Gastrocnemius medialis (tissue), 4 donors: Measurements from ENCODE around the gene DCAF11. TPM values are rescaled to one million over a fixed set of nuclear protein-coding genes. Genes with fewer than 3 reads are reported as not detected.

Experiments used
- ATAC-seq, 2 donors: fragments of 150-250 bp; one replicate each; pipeline ENCODE4 v1.9.1; 2016
- DNase-seq, 2 donors: peaks; one replicate each; pipeline ENCODE4 v3.0.0-alpha.2; 2019
- H3K27ac ChIP-seq, 4 donors: fragments of 200-600 bp; sonication (generic); 1 replicate in 1 of 4; 2 replicates in 3 of 4; pipeline ENCODE4 v1.5.1; 2016 to 2018; ENCODE audit warnings: mild to moderate bottlenecking in 2 of 4, moderate library complexity in 1 of 4
- H3K27me3 ChIP-seq, 3 donors: fragments of 200-600 bp; sonication (generic) in 2 of 3; 1 replicate in 1 of 3; 2 replicates in 2 of 3; pipeline versions ENCODE4 v1.5.1 to v1.6.0; 2016 to 2019; ENCODE audit warnings: mild to moderate bottlenecking in 1 of 3, moderate library complexity in 1 of 3
- H3K36me3 ChIP-seq, 2 donors: fragments of 200-600 bp; sonication (generic) in 1 of 2; one replicate each; pipeline ENCODE4 v1.5.1; 2017 to 2018
- H3K4me1 ChIP-seq, 2 donors: fragments of 200-600 bp; sonication (generic) in 1 of 2; one replicate each; pipeline ENCODE4 v1.5.1; 2016 to 2017; ENCODE audit warnings: mild to moderate bottlenecking in 2 of 2
- H3K4me3 ChIP-seq, 4 donors: fragments of 200-600 bp; sonication (generic) in 3 of 4; 1 replicate in 1 of 4; 2 replicates in 3 of 4; pipeline ENCODE4 v1.5.1; 2016 to 2019; ENCODE audit warnings: mild to moderate bottlenecking in 2 of 4
- H3K9me3 ChIP-seq, 3 donors: fragments of 200-600 bp; sonication (generic) in 2 of 3; 1 replicate in 1 of 3; 2 replicates in 2 of 3; pipeline ENCODE4 v1.5.1; 2016 to 2019
- CTCF ChIP-seq, 5 experiments: fragments of 450-650 bp in 3 of 5; fragments of 200-600 bp in 2 of 5; sonication (generic) in 2 of 5; IDR thresholded peaks in 4 of 5; conservative IDR thresholded peaks in 1 of 5; 1 replicate in 4 of 5; 2 replicates in 1 of 5; pipeline ENCODE4 v1.5.1; 2016 to 2019; ENCODE audit warnings: antibody characterized with exemption in 5 of 5, mild to moderate bottlenecking in 3 of 5, moderate library complexity in 3 of 5
- POLR2A ChIP-seq, 2 donors: fragments of 450-650 bp; IDR thresholded peaks; one replicate each; pipeline ENCODE4 v1.6.1; 2017; ENCODE audit warnings: antibody characterized with exemption in 2 of 2, mild to moderate bottlenecking in 2 of 2, moderate library complexity in 2 of 2
- in situ Hi-C, 4 donors: fragments of 200-750 bp; cut with MboI; loops; one replicate each; pipeline versions ENCODE4 v1.15.0 to v1.8.0; 2017; ENCODE audit warnings: low sequenced_read_pairs in 4 of 4
- intact Hi-C: fragments of 100-400 bp; cut with DNase I; formaldehyde crosslinking; loops from one replicate; pipeline ENCODE4 v1.15.1; 2023; ENCODE audit warnings: low total_unique reads
- total RNA-seq, 4 donors: library from RNA; depleted of rRNA; stranded (reverse); fragments of >200 nt; gene quantifications; one replicate each; pipeline versions ENCODE4 v1.1.0 to v1.2.3, GENCODE V29; 2016

DCAF11 gene
- total RNA-seq, 4 donors from 2014 or later, result 52.4 to 113 (median 88.7) TPM

- in situ Hi-C loops (loop anchor here in 1 of 4 donors (5.0 kb wide), 1 partner anchor 51 kb away; no protein-coding TSS in a partner anchor), intact Hi-C loops (loop anchor here (1.0 to 5.0 kb wide), 3 partner anchors 50 to 476 kb away; no protein-coding TSS in a partner anchor)
- peak overlapping the region; percentile 2 to 55 (median 29) for H3K27ac ChIP-seq
- ATAC-seq (peak in 1 of 2 donors; percentile 15), DNase-seq (no peak)
- no peaks in the 10 kb centered on the region for H3K9me3 ChIP-seq
- H3K27me3 ChIP-seq, result no peaks in the 10 kb centered on the region
- TF ChIP-seq CTCF (IDR thresholded peaks at IDR 0.05 in 4 of 5, conservative IDR thresholded peaks at IDR 0.05 in 1 of 5) (no peak), POLR2A (IDR thresholded peaks at IDR 0.05) (no peak)
- peaks cover 9 to 12% of the 10 kb centered on the region in 2 donors for H3K4me1 ChIP-seq
- no peak overlapping the region for H3K4me3 ChIP-seq
- H3K36me3 ChIP-seq, result no peaks in the 10 kb centered on the region
Measured at GRCh38 chr14:24108336-24108874, 6.2 kb upstream of the DCAF11 start.

- Histone ChIP-seq H3K27me3 (no peaks in the 10 kb centered on the region), H3K4me1 (peaks cover 11 to 15% of the 10 kb centered on the region in 2 donors), H3K4me3 (no peak overlapping the region), H3K9me3 (no peaks in the 10 kb centered on the region), H3K36me3 (no peaks in the 10 kb centered on the region), H3K27ac (no peak overlapping the region)
- intact Hi-C loops, result no loop called here
- DNase-seq (no peak), ATAC-seq (no peak)
- TF ChIP-seq CTCF (IDR thresholded peaks at IDR 0.05 in 4 of 5, conservative IDR thresholded peaks at IDR 0.05 in 1 of 5) (no peak), POLR2A (IDR thresholded peaks at IDR 0.05) (no peak)
- in situ Hi-C loops, result no loop called here
Measured at GRCh38 chr14:24110060-24110459, 4.5 kb upstream of the DCAF11 start.

- no peak for DNase-seq
- no peak for TF ChIP-seq POLR2A (IDR thresholded peaks at IDR 0.05)
- TF ChIP-seq CTCF (IDR thresholded peaks at IDR 0.05 in 4 of 5, conservative IDR thresholded peaks at IDR 0.05 in 1 of 5), result no peak
- H3K4me3 ChIP-seq, result no peak overlapping the region
- in situ Hi-C loops, result no loop called here
- H3K27me3 ChIP-seq, result no peaks in the 10 kb centered on the region
- no peak overlapping the region for H3K27ac ChIP-seq
- intact Hi-C loops, result no loop called here
- H3K36me3 ChIP-seq, result no peaks in the 10 kb centered on the region
- peaks cover 13 to 16% of the 10 kb centered on the region in 2 donors for H3K4me1 ChIP-seq
- no peak for ATAC-seq
- no peaks in the 10 kb centered on the region for H3K9me3 ChIP-seq
Measured at GRCh38 chr14:24110523-24110922, 4.1 kb upstream of the DCAF11 start.

- no peak for DNase-seq
- Histone ChIP-seq H3K36me3 (peaks cover 0 to 13% of the 10 kb centered on the region in 2 donors), H3K4me3 (peak overlapping the region; percentile 74 to 80 (median 78)), H3K27me3 (no peaks in the 10 kb centered on the region), H3K27ac (peak overlapping the region; percentile 92 to 99 (median 98)), H3K9me3 (no peaks in the 10 kb centered on the region), H3K4me1 (peaks cover 23 to 27% of the 10 kb centered on the region in 2 donors)
- intact Hi-C loops (no loop called here), in situ Hi-C loops (no loop called here)
- peak in 1 of 2 donors; percentile 7 for ATAC-seq
- no peak for TF ChIP-seq CTCF (IDR thresholded peaks at IDR 0.05 in 4 of 5, conservative IDR thresholded peaks at IDR 0.05 in 1 of 5)
- TF ChIP-seq POLR2A (IDR thresholded peaks at IDR 0.05), result no peak
Measured at GRCh38 chr14:24113379-24113800, 1.2 kb upstream of the DCAF11 start.
